GM19438 (cell line): ENCODE data around the gene ZSCAN2.
"Not testable (repeated sequence)": the region's sequence is repeated elsewhere in the genome, so short reads cannot be mapped to it uniquely, and the experiment has no call there.

Experiments used
- ATAC-seq: cut with Tn5 transposase; IDR thresholded peaks from one replicate; pipeline ENCODE4 v1.9.1; 2021; ENCODE audit warnings: low read depth; ENCODE audit not compliant: unreplicated experiment

ZSCAN2 gene

GRCh38 chr15:84600687-84601554 lies at the start of gene ZSCAN2:
Gene ZSCAN2, plus strand, starts transcription at chr15:84601009. Its CDS starts 2,919 bp downstream, at chr15:84603928.
- peak; percentile 89 for ATAC-seq

GRCh38 chr15:84551624-84552023 lies 49.2 kb upstream of the ZSCAN2 start:
- not testable (repeated sequence) for ATAC-seq

- no peak for ATAC-seq
Observed at GRCh38 chr15:84552896-84553295, 47.9 kb upstream of the ZSCAN2 start.

- ATAC-seq = not testable (repeated sequence)
Observed at GRCh38 chr15:84556690-84557089, 44.1 kb upstream of the ZSCAN2 start.

- ATAC-seq = not testable (repeated sequence)
Observed at GRCh38 chr15:84568021-84568420, 32.8 kb upstream of the ZSCAN2 start.

GRCh38 chr15:84570164-84570735 lies 30.6 kb upstream of the ZSCAN2 start:
- no peak for ATAC-seq

- no peak for ATAC-seq
Observed at GRCh38 chr15:84572231-84572630, 28.6 kb upstream of the ZSCAN2 start.

- ATAC-seq = no peak
Observed at GRCh38 chr15:84575493-84575892, 25.3 kb upstream of the ZSCAN2 start.

GRCh38 chr15:84577891-84578290 lies 22.9 kb upstream of the ZSCAN2 start:
- not testable (repeated sequence) for ATAC-seq

- not testable (repeated sequence) for ATAC-seq
Observed at GRCh38 chr15:84579261-84579721, 21.5 kb upstream of the ZSCAN2 start.

- ATAC-seq = not testable (repeated sequence)
Observed at GRCh38 chr15:84581676-84582428, 19.0 kb upstream of the ZSCAN2 start.

- ATAC-seq = no peak
Observed at GRCh38 chr15:84582583-84583157, 18.1 kb upstream of the ZSCAN2 start.

GRCh38 chr15:84583921-84584320 lies 16.9 kb upstream of the ZSCAN2 start:
- ATAC-seq = not testable (repeated sequence)

GRCh38 chr15:84586696-84587095 lies 14.1 kb upstream of the ZSCAN2 start:
- ATAC-seq = no peak

- peak; percentile 99 for ATAC-seq
Observed at GRCh38 chr15:84588053-84588874, 12.5 kb upstream of the ZSCAN2 start.

GRCh38 chr15:84590406-84590805 lies 10.4 kb upstream of the ZSCAN2 start:
- no peak for ATAC-seq

GRCh38 chr15:84591815-84592214 lies 9.0 kb upstream of the ZSCAN2 start:
- ATAC-seq = no peak

- no peak for ATAC-seq
Observed at GRCh38 chr15:84594617-84595290, 6.1 kb upstream of the ZSCAN2 start.

- ATAC-seq = no peak
Observed at GRCh38 chr15:84595660-84596059, 5.1 kb upstream of the ZSCAN2 start.
